PFSK-1 (cell line): ENCODE data around the gene CHRDL1.

ENCODE experiments used
- POLR2AphosphoS5 ChIP-seq: IDR thresholded peaks from 2 replicates; pipeline ENCODE4 v1.6.1; 2012; ENCODE audit warnings: low read depth, mild to moderate bottlenecking, control low read depth, low read length, moderate library complexity
- REST ChIP-seq, 2 experiments: IDR thresholded peaks; 2 replicates each; pipeline versions ENCODE4 v1.6.1 to v1.8.0; 2011 to 2012; ENCODE audit warnings: low read depth in 2 of 2, low read length in 2 of 2, control low read depth in 1 of 2, inconsistent platforms in 1 of 2, mild to moderate bottlenecking in 1 of 2, moderate library complexity in 1 of 2; ENCODE audit not compliant: insufficient read depth in 1 of 2
- SIN3A ChIP-seq: IDR thresholded peaks from 2 replicates; pipeline ENCODE4 v1.6.1; 2012; ENCODE audit warnings: mild to moderate bottlenecking, low read length, moderate library complexity, borderline replicate concordance; ENCODE audit not compliant: insufficient read depth
- TAF1 ChIP-seq: IDR thresholded peaks from 2 replicates; pipeline ENCODE4 v1.6.1; 2012; ENCODE audit warnings: low read length, control low read depth, borderline replicate concordance; ENCODE audit not compliant: insufficient read depth

- TF ChIP-seq TAF1: no peak
- TF ChIP-seq POLR2AphosphoS5: no peak
- no peak for TF ChIP-seq SIN3A
- no peak for TF ChIP-seq REST (IDR thresholded peaks at IDR 0.05; ENCODE audit: insufficient read depth in 1 of 2, low read depth in 2 of 2, low read length in 2 of 2)
These were observed 40.0 kb downstream of the CHRDL1 start for GRCh38 chrX:110755611-110756010.
